ENCODE data around the gene PYGL. TPM values are rescaled to one million over a fixed set of nuclear protein-coding genes. Genes with fewer than 3 reads are reported as not detected.

Gene PYGL
- total RNA-seq, 1 experiment from 2014 or later: 32.5 TPM

GRCh38 chr14:50862036-50862570, 82.2 kb downstream of the PYGL start:
- DNase-seq (ENCODE audit: low read depth in 1 of 2, low spot score in 2 of 2): no peak
- Histone ChIP-seq H3K27ac (no peak overlapping the region), H3K9me3 (replicated peaks) (no peaks in the 10 kb centered on the region)

GRCh38 chr14:50860478-50861086, 83.7 kb downstream of the PYGL start:
- Histone ChIP-seq H3K9me3 (replicated peaks) (no peaks in the 10 kb centered on the region), H3K27me3 (replicated peaks) (no peaks in the 10 kb centered on the region), H3K4me1 (replicated peaks) (peaks cover 8% of the 10 kb centered on the region), H3K36me3 (no peaks in the 10 kb centered on the region), H3K27ac (peak overlapping the region; percentile 36), H3K4me3 (peak overlapping the region; percentile 41)
- DNase-seq (ENCODE audit: low read depth in 1 of 2, low spot score in 2 of 2): peak; percentile 54 to 74

More at GRCh38 chr14:50862036-50862570, 82.2 kb downstream of the PYGL start:
- Histone ChIP-seq H3K36me3 (no peaks in the 10 kb centered on the region), H3K4me1 (replicated peaks) (peaks cover 17% of the 10 kb centered on the region), H3K27me3 (replicated peaks) (no peaks in the 10 kb centered on the region), H3K4me3 (no peak overlapping the region)

DNA sequence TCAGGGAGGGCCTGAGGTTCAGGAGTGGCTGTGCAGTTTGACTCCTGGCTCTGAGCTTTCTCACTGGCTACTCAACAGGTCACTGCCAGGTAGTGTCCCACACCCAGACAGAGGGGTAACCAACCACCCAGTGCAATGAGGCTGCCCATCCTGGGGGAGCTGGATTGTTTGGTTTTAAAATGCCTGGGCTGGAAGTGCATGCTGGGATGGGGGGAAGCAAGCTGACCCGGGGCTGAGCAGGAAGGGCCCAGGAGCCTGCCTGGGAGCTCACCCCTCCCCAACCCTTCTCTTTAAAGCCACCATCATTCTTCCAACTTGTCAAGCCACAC, 85.0 kb downstream of the PYGL start:
- no peaks in the 10 kb centered on the region for H3K27me3 ChIP-seq (replicated peaks)
- no peak overlapping the region for H3K27ac ChIP-seq
- no peaks in the 10 kb centered on the region for H3K36me3 ChIP-seq
- H3K4me3 ChIP-seq: peak overlapping the region; percentile 41
- peaks cover 6% of the 10 kb centered on the region for H3K4me1 ChIP-seq (replicated peaks)
- H3K9me3 ChIP-seq (replicated peaks): no peaks in the 10 kb centered on the region
- DNase-seq (ENCODE audit: low read depth in 1 of 2, low spot score in 2 of 2): peak in 1 of 2 experiments; percentile 8

DNA sequence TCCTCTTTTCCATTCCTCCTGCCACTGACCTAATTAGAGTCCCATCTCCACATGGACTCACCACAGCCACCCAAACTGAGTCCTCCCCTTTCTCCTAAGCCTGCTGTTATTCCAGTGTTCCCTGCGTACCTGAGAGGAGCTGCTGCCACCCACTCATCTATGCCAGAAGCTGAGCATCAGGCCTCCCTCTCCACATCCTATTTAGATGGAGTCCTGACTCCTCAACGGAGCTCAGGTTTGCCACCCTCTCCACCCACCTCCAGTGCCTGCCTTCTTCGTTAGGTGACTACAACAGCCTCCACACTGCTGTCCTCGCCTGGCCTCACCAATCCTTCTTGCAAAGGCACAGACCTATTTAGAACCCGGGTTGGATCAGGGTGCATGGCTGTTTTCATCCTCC, 87.6 kb downstream of the PYGL start:
- DNase-seq (ENCODE audit: low read depth in 1 of 2, low spot score in 2 of 2): no peak
- H3K9me3 ChIP-seq (replicated peaks): no peaks in the 10 kb centered on the region
- no peaks in the 10 kb centered on the region for H3K36me3 ChIP-seq
- H3K27ac ChIP-seq: no peak overlapping the region
- no peaks in the 10 kb centered on the region for H3K27me3 ChIP-seq (replicated peaks)
- H3K4me1 ChIP-seq (replicated peaks): peaks cover 6% of the 10 kb centered on the region
- no peak overlapping the region for H3K4me3 ChIP-seq

- Histone ChIP-seq H3K27ac (no peak overlapping the region), H3K4me3 (no peak overlapping the region), H3K27me3 (replicated peaks) (no peaks in the 10 kb centered on the region), H3K36me3 (no peaks in the 10 kb centered on the region), H3K4me1 (replicated peaks) (peaks cover 6% of the 10 kb centered on the region), H3K9me3 (replicated peaks) (no peaks in the 10 kb centered on the region)
- no peak for DNase-seq (ENCODE audit: low read depth in 1 of 2, low spot score in 2 of 2)
Observed at GRCh38 chr14:50855558-50855957, 88.7 kb downstream of the PYGL start.

Other genes with a start within 250 kb of the PYGL start
- 33.8 and 34.7 TPM in 2 replicates for gene NIN, start 113.3 kb downstream of the PYGL start, total RNA-seq (2014; rRNA removed; shearing (Covaris generic))
- not detected in 2 replicates for gene ABHD12B, start 72.4 kb downstream of the PYGL start, total RNA-seq (2014; rRNA removed; shearing (Covaris generic))
- gene TRIM9, start 150.6 kb upstream of the PYGL start, total RNA-seq (2014; rRNA removed; shearing (Covaris generic)): 0.16 TPM in 1 of 2 replicates, not detected in the other